HL-60/S4 treated with phorbol 12-myristate 13-acetate at 8.2 ng/mL for 4 days and 3 days (cell line): ENCODE measurements around the gene MLPH.

Source experiments
- in situ Hi-C: fragments of 300-500 bp; cut with MboI; formaldehyde crosslinking; loops from 2 replicates; pipeline ENCODE4 v1.15.0; 2022; ENCODE audit warnings: low sequenced_read_pairs

The MLPH gene

GRCh38 chr2:237563816-237564215, 76.8 kb downstream of the MLPH start:
- in situ Hi-C loops = no loop called here

- in situ Hi-C loops = no loop called here
These were observed 77.6 kb downstream of the MLPH start for GRCh38 chr2:237564526-237565131.

GRCh38 chr2:237565974-237566373, 78.9 kb downstream of the MLPH start:
- in situ Hi-C loops = no loop called here

GRCh38 chr2:237566401-237567235, 79.6 kb downstream of the MLPH start, which contains the start of gene PRLH:
TSS of gene PRLH (plus strand) at chr2:237566574. CDS start at chr2:237566574, 0 bp downstream.
- in situ Hi-C loops = no loop called here

DNA sequence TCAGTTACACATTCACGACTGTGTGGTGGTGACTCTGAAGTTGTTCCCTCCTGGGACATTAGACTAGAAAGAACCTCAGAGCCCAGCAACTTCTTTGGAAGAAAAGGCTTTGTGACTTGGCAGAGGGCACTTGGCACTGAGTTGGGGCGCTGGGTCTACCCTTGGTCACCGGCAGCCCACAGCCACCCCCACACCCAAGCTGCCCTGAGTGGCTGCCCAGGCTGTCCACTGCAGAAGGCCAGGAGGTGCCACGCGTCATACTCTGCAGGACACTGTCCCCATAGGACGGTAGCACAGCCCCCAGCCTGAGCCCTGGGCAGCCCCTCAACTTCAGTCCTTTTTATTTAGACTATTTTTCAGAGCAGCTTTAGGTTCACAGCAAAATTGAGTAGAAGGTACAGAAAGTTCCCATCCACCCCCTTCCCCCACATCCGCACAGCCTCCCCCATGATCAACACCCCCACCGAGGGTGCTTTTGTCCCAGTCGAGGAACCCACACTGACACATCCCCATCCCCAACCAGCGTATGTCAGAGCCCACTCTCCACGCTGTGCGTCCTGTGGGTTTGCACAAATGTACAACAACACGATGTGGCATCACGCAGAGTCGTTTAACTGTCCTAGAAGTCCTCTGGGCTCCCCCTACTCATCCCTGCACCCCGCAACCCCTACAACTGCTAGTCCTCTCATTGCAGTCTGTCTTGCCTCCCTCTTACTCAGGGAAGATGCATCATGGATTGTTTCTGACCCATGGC, 80.4 kb downstream of the MLPH start:
- in situ Hi-C loops = no loop called here

DNA sequence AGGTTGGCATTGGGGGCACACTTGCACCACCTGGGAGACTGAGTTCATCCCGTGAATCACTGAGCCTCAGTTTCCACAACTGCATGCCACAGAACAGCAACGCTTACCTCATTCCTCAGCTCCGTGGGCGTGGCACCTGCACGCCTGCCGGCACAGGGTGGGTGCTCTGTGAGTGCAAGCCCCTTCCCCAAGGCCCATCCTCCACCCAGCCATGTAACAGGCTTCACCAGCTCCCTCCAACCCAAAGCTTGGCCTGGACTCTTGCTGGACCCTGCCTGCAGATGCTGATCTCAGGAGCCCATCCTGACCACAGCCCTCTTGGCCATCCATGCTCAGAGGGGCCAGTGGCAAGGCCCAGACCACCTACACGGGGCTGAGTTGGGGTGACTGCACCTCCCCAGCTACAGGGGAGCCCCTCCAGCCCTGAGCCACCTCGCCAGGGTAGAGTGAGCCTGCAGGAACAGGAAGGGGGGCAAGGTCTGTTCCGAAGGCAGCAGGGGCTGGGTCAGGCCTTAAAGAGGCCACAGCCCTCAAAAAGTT, 81.1 kb downstream of the MLPH start:
- in situ Hi-C loops = no loop called here

DNA sequence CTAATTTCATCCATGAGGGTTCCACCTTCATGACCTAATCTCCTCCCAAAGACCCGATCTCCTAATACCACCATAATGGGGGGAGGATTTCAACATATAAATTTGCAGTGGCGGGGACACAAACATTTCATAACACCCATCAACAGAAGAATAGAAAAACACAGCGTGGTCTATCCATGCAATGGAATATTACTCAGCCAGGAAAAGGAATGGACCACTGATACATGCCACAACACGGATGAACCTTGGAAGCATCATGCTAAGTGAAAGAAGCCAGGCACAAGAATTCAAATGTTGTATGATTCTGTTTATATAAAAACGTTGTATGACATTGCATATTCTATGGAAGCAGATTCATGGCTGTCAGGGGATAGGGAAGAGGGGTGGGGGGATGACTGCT, 82.0 kb downstream of the MLPH start:
- in situ Hi-C loops = no loop called here

DNA sequence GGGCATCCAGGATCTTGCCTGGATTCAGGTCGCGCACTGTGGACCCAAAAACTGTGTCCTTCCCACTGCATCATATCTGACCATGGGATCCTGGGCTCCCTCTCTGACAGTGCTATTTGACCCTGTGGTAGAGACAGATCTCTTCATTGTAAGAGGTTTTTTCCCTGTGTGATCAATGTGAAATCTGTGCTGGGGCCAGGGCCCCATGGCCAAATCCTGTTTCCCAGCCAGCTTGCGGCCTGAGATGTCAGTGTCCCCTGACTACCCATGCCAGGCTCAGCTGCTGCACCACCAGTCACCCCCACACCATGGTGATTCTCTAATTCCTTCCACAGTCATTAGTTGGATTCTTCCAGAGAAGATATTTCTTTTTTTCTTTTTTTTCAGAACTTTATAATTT, 82.8 kb downstream of the MLPH start:
- in situ Hi-C loops = loop anchor here (10.0 kb wide), 2 partner anchors 55 to 175 kb away; no protein-coding TSS in a partner anchor

- in situ Hi-C loops = loop anchor here (10.0 kb wide), 2 partner anchors 56 to 174 kb away; no protein-coding TSS in a partner anchor
These were observed 83.8 kb downstream of the MLPH start for GRCh38 chr2:237570776-237571335.

GRCh38 chr2:237571551-237571950, 84.5 kb downstream of the MLPH start:
- in situ Hi-C loops = loop anchor here (10.0 kb wide), 2 partner anchors 57 to 173 kb away; no protein-coding TSS in a partner anchor

GRCh38 chr2:237572021-237572741, 85.1 kb downstream of the MLPH start:
- in situ Hi-C loops = loop anchor here (10.0 kb wide), 2 partner anchors 57 to 173 kb away; no protein-coding TSS in a partner anchor

DNA sequence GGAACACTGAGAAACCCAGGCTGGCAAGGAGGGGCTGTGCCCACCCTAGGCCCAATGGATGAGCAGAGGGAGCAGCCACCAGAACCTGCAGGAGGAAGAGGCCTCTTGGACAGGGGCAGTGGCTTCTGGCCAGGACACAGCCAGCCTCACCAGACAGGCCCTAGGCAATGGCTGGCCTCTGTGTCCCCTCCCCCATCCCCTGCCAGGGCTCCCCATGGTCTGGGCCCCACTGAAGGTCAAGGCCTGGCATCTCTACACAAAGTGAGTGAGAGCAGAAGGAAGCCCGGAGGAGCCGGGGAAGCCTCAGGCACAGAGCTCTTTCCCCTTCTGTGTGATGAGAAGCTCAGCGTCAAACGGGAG, 85.7 kb downstream of the MLPH start:
- in situ Hi-C loops = loop anchor here (10.0 kb wide), 2 partner anchors 58 to 172 kb away; no protein-coding TSS in a partner anchor

- in situ Hi-C loops = loop anchor here (10.0 kb wide), 2 partner anchors 59 to 171 kb away; no protein-coding TSS in a partner anchor
These were observed 86.8 kb downstream of the MLPH start for GRCh38 chr2:237573721-237574415.

DNA sequence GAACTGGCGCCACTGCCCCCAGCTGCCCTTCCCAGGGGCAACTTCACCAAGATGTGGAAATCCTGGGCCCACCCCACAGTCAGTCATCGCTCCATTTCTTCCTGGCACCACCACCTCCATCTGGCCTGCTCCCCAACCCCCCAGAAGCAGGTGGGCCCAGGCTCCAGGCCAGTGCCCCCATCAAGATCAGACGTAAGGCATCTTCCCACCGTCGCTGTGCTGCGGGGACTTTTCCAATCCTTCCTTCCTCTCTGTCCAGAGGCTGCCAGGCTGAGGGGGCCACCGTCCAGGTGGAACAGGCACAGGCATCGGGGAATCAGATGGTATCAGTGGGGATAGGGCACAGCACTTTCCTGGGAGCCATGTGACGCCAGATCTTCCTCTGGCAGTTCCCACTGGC, 87.4 kb downstream of the MLPH start:
- in situ Hi-C loops = loop anchor here (10.0 kb wide), 2 partner anchors 60 to 170 kb away; no protein-coding TSS in a partner anchor

DNA sequence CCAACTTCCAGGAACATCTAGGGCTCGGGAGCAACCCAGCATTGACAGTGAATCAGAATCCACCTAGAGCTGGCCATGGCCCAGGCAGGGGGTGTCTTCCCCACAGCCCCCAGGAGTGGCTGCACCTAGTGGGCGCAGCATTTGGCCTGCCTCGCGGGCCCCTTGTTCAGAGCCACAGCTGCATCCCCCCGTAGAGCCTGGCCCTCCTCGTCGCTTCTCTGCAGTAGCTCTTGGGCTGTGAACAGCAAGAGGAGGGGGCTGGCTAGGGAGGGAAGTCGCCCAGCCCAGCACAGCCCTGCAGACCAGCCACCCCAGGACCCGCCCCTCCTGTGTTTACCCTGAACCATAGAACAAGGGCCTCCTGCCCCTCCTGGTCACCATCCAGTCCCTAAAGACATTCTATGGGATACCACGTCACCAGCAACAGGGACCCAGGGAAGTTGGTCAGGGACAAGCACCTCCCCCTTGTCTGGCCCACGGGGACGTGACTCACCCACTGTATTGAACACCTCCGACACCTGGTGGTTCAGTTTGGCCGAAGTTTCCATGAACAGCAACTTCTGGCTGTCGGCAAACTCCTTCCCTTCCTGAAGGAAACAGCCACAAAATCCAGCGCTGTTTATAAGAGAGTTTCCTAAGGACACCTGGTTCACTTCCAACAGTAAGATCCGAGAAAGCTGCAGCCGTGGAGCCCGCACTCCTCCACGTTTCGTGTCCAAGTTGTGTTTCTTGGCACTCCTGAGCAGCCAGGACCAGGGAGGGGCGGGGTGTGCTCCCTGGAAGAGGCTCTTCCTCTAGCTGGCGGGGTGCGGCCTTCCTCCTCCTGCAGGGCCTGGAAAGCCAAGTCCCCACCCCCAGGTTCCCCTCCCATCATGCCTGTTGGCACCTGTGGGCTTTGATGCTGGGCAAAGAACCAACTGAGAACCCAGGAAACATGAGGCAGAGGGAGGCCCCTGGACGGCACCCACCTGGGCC, 88.1 kb downstream of the MLPH start:
- in situ Hi-C loops = loop anchor here (10.0 kb wide), 2 partner anchors 60 to 170 kb away; no protein-coding TSS in a partner anchor

- in situ Hi-C loops = loop anchor here (10.0 kb wide), 2 partner anchors 61 to 169 kb away; no protein-coding TSS in a partner anchor
These were observed 89.1 kb downstream of the MLPH start for GRCh38 chr2:237575869-237576862.

DNA sequence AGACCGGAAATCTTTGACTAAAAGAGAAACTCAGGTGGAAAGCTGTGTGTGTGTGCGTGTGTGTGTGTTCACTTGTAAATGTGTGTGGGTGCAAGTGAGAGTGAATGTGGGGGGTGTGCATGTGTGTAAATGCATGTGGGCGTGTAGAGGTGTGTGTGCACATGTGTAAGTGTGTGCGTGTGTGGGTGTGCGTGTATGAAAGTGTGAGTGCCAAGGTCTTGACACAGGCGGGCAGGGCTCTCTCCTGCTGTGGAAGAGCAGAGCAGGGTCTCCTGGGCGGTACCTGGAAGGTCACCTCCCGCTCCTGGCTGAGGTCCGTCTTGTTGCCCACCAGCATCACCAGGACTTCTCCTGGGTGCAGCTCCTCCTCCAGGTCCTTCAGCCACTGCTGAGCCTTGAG, 89.9 kb downstream of the MLPH start:
- in situ Hi-C loops = loop anchor here (10.0 kb wide), 2 partner anchors 62 to 168 kb away; no protein-coding TSS in a partner anchor
